HG02981 (cell line): ENCODE data around the gene GRXCR2.
"Not testable (repeated sequence)": the region's sequence is repeated elsewhere in the genome, so short reads cannot be mapped to it uniquely, and the experiment has no call there.

ENCODE experiments used
- ATAC-seq: cut with Tn5 transposase; IDR thresholded peaks from one replicate; pipeline ENCODE4 v1.9.1; 2021; ENCODE audit warnings: mild to moderate bottlenecking, moderate library complexity; ENCODE audit not compliant: unreplicated experiment

Gene GRXCR2

GRCh38 chr5:145872914-145873313 is at the start of gene GRXCR2:
TSS of gene GRXCR2 (minus strand) at chr5:145873014. CDS start at chr5:145872968, 46 bp downstream.
- no peak for ATAC-seq

GRCh38 chr5:145922059-145922458 is 49.2 kb upstream of the GRXCR2 start:
- ATAC-seq, result no peak

- no peak for ATAC-seq
These were observed 48.4 kb upstream of the GRXCR2 start for GRCh38 chr5:145921211-145921610.

GRCh38 chr5:145920542-145921210 is 47.9 kb upstream of the GRXCR2 start:
- no peak for ATAC-seq

- ATAC-seq, result no peak
These were observed 46.6 kb upstream of the GRXCR2 start for GRCh38 chr5:145919413-145919812.

- ATAC-seq, result no peak
These were observed 45.6 kb upstream of the GRXCR2 start for GRCh38 chr5:145918397-145918796.

- no peak for ATAC-seq
These were observed 44.5 kb upstream of the GRXCR2 start for GRCh38 chr5:145917288-145917687.

GRCh38 chr5:145915970-145916638 is 43.3 kb upstream of the GRXCR2 start:
- ATAC-seq, result no peak

GRCh38 chr5:145913701-145914100 is 40.9 kb upstream of the GRXCR2 start:
- ATAC-seq, result no peak

GRCh38 chr5:145912594-145912993 is 39.8 kb upstream of the GRXCR2 start:
- ATAC-seq, result no peak

GRCh38 chr5:145912019-145912418 is 39.2 kb upstream of the GRXCR2 start:
- ATAC-seq, result no peak

- ATAC-seq, result no peak
These were observed 38.4 kb upstream of the GRXCR2 start for GRCh38 chr5:145911164-145911563.

- ATAC-seq, result no peak
These were observed 35.6 kb upstream of the GRXCR2 start for GRCh38 chr5:145908206-145908960.

- no peak for ATAC-seq
These were observed 33.6 kb upstream of the GRXCR2 start for GRCh38 chr5:145906401-145906800.

GRCh38 chr5:145904743-145905142 is 31.9 kb upstream of the GRXCR2 start:
- no peak for ATAC-seq

GRCh38 chr5:145903867-145904266 is 31.1 kb upstream of the GRXCR2 start:
- ATAC-seq, result no peak

- no peak for ATAC-seq
These were observed 30.3 kb upstream of the GRXCR2 start for GRCh38 chr5:145903113-145903512.

GRCh38 chr5:145902421-145902820 is 29.6 kb upstream of the GRXCR2 start:
- no peak for ATAC-seq

GRCh38 chr5:145898171-145898570 is 25.4 kb upstream of the GRXCR2 start:
- no peak for ATAC-seq

- not testable (repeated sequence) for ATAC-seq
These were observed 18.6 kb upstream of the GRXCR2 start for GRCh38 chr5:145891378-145891777.

GRCh38 chr5:145889611-145890010 is 16.8 kb upstream of the GRXCR2 start:
- ATAC-seq, result no peak
